Effector CD8-positive, alpha-beta T cell (primary cell): ENCODE measurements around the gene KCNA10.
"Not testable (repeated sequence)": the region's sequence is repeated elsewhere in the genome, so short reads cannot be mapped to it uniquely, and the experiment has no call there.

ENCODE experiments used
- DNase-seq: peaks from one replicate; lab custom pipeline; 2025; lab: John Stamatoyannopoulos, UW

KCNA10 gene

DNA sequence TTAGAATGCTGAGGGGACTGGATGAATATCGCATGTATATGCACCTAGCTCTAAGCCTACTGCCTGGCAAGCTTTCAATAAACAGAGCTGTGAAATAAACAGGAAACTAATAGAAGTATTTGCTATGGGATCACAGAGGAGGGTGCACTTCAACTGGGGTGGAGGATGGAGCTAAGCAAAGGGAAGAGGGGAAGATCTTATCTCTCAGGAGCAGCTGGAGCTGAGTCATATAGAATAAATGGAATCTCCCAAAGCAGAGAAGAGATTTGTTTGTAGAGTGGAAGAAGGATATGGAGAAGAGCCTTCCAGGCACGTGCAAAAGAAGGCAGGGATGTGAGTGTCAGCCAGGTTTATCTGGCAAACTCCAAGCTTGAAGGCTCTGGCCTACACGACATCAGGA, 17.0 kb upstream of the KCNA10 start:
- no peak for DNase-seq

DNA sequence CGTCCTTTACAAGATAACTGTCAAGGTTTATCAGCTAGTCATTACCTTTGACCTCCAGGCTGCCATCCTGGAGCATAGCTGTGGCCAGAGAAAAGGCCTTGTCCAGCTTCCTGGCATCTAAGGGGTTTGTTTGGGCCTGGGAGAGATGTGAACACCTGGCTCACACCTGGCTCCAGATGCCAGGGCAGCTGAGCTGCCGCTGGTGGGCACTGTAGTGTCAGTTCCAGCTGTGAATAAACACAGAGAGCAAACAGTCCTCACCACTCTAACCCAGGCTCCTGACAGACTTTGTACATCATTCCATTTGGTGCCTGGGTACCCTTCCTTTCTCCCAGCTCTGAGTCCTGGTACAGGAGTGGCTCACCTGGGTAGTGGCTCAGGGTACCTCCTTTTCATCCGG, 14.3 kb upstream of the KCNA10 start:
- no peak for DNase-seq

DNA sequence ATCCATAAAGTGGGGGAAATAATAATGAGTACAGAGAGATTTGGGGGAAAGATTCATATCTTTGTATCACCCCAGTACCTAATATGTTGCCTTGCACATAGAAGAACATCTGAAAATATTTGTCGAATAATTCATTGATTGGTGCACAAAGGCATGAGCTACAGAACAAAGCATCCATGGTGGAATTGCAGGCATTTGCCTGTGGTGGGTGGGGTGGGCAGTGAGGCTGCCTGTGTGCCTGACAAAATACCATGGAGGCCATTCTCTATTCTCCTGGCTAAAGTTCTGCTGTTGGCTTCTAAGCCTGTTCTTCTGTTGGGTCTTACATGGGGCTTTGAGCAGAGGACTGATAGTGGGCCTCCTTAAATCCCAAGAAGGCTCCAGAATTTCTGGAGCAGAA, 10.0 kb upstream of the KCNA10 start:
- no peak for DNase-seq

DNA sequence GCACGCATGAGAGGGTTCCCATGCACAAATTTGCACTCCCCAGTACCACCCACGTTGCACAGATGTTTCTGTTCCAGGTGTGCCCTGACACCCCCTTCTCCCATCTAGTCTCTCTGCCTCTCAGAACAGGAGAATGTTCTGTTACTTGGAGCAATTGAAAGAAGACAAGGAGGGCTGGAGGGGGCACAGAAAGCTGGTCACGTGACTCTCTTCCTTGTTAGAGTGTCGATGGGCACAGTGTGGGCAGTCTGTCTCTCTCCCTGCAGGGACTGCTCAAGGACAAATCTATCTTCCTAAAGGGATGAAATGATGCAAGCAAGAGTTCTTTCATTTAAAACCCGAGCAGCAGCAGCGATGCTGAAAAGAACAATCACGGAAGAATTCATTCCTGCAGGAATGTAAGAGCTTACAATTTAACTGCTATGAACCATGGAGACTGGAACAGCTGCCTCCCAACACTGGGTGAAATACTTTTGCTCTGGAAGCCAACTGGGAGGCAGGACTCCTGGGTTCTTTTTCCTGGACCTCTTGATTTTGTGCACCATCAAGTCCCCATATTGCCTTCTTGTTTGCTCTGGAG, 7.3 kb upstream of the KCNA10 start:
- no peak for DNase-seq

DNA sequence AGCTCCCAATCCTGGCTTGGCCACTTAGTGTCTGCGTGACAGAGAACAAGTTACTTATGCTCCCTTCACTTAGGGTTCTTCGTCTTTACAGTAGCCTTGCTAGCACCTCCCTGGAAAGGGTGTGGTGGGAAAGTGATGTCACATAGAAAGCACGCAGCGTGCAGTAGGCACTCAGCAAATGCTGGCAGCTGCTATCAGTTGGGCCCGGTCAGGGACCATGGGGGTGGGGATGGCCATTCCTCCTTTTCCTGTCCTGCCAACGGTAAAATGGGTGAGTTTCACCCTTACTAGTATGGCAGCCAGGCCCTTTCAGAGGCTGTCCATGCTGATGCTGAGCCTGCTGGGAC, 6.2 kb upstream of the KCNA10 start:
- DNase-seq: no peak

DNA sequence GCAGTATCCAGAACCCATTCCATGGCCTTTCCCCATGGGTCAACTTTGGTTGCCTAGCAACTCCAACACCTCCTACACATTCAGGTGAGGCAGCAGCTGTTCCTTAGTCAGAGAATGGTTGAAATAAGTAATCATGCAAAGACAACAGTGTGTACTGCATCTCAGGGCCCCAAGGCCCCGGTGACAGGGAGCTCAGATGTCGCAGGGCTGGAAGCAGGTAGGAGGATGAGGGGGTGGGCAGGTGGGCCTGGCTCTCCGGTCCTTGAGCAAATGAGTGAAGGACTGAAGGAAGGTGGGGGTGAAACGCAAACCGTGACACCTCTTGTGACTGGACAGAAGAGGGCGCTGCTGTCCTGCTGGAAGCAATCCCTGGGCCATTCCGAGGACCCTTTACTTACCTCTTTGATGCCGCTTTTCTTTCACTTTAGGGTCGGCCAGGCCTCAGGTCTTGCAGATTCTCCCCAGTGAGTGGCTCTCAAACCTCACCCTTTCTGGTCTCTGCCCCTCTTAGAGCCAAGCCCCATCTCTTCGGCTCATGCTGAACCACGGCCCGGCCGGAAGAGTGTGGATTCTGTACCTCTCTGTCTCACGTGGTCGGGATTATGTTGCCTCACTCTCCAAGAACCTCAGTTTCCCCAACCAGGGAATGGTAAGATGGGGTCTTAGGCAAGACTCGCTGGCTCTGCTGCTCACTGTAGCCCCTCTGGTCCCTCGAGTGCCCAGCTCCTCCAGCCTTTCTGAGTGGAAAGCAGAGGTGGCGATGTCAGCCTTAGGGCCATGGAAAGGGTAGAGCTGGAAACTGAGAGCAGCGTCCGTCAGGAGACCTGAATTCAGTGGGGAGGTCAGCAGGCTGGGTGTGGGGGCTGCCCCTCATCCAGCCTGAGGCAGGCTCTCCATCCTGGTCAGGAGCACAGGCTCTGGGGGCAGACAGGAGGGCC, 5.6 kb upstream of the KCNA10 start:
- DNase-seq: peak; percentile 19

DNA sequence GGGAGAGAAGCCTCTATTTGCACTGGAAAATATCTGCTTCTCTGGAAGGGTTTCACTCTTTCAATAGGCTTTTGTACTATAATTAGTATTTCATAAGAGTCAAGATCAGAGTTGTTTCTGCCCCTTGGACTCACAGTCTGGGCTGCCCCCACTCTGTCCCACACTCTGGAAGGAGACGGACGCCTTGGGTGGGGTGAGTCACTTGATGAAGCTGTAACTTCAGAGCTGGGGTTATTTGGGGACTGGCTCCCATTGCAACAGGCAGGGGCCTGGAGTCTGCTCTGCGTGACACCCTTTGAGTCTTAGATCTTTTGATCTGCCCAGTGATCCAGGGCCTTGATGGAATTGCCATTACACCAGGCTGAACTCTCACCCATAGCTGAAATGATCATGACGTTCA, 4.0 kb upstream of the KCNA10 start:
- no peak for DNase-seq

DNA sequence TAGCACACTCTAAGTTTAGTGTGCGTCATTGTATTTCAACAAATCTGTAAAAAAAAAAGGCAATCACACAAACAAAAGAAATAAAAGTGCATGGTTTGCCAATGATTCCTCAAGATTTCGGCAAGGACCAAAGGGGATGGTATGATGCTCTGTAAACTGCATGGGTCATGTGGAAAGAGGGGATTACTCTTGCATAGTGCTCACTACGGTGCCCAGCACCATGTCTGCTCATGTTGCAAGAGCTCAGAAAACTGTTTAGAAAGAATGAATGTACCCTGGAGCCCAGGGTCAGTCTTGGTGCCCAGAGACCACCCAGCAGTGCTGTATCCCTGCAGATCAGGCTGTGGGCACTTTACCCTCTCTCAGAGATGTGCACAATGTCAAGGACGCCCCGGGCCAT, 3.6 kb upstream of the KCNA10 start:
- DNase-seq: no peak

DNA sequence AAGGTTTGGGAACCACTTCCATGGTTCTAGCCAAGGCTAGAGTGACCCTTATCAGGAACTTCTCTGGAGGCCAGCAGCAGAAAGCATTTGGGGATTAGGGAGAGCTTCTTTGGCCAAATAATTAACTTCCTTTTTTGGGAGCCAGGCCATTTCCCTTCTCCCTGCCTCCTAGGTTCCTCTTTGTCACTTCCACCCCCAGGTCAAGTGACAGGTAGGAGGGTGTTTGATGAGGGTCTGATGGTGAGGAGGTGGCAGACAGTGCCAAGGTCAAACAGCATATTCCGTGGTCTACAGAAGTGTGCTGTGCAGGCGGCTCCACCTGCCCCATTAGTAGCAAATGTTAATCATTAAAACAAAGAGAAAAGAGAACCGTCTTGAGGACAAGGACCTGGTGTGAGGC, 1.9 kb upstream of the KCNA10 start:
- no peak for DNase-seq

DNA sequence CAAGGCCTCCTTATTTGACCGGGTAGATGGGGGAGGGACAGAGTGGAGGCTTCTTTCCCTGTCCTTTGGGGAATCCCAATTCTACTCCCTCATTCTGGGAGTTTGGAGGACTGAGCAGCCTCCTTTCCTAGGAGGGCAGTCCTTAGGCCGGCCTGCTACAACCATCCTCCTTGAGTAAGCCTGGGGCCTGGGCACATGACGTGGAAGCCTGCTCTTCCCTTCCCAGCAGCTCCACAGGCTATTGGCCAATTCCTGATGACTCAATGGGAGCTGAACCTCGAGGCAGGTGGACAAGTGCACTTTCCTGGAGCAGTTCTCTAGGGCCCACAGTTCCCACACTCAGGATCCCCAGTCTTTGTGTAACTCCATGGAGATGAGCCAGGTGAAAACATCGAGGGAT, 3.1 kb downstream of the KCNA10 start:
- DNase-seq: no peak

DNA sequence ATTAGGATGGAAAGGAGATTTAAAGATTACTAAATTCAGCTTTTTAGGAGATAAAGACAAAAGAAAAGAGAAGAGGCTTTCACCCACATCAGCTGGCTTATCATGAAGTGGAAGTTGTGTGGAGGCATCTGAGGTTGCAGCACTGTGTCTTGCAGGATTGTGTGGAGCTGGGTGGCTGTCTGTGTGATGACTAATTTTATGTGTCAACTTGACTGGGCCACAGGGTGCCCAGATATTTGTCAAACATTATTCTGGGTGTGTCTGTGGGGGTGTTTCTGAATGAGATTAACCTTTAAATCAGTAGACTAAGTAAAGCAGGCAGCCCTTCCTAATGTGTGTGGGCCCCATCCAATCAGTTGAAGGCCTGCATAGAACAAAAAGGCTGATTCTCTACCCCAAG, 3.9 kb downstream of the KCNA10 start:
- DNase-seq: no peak

DNA sequence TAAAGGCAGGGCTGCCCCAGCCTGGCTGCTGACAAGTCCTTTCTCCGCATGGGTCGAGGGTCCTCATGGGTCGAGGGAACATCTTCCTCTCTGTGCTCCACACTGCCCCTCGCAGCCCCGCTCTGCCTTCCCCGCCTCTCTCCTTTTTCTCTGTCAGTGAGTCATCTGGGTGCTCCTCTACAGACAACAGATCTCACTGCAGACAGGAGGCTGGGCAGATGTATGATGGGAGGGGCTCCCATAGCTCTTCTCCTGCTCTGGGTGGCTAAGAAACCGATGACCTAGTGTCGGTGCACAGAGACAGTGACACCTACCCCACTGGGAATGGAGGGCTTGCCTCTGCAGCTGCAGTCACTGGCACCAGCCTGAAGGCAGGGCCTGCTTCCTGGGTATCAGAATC, 5.5 kb downstream of the KCNA10 start:
- no peak for DNase-seq

DNA sequence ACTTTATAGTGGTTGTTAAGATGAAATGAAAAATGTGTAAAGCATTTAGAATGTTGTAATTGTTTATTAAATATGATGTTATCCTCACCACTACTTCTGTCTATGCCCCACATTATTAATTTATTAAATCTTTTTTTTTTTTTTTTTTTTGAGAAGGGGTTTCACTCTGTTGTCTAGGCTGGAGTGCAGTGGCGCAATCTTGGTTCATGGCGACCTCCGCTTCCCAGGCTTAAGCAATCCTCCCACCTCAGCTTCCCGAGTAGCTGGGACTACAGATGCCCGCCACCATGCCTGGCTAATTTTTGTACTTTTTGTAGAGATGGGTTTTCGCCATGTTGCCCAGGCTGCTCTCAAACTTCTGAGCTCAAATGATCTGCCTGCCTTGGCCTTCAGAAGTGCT, 7.5 kb downstream of the KCNA10 start:
- no peak for DNase-seq

DNA sequence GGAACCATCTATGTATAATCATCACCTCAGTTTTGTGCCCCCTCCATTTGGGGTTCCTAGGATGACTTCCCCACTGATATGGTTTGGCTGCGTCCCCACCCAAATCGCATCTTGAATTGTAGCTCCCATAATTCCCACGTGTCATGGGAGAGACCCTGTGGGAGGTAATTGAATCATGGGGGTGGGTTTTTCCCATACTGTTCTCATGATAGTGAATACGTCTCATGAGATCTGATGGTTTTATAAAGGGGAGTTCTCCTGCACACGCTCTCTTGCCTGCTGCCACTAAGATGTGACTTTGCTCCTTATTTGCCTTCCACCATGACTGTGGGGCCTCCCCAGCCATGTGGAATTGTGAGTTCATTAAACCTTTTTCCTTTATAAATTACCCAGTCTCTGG, 8.1 kb downstream of the KCNA10 start:
- DNase-seq: not testable (repeated sequence)

DNA sequence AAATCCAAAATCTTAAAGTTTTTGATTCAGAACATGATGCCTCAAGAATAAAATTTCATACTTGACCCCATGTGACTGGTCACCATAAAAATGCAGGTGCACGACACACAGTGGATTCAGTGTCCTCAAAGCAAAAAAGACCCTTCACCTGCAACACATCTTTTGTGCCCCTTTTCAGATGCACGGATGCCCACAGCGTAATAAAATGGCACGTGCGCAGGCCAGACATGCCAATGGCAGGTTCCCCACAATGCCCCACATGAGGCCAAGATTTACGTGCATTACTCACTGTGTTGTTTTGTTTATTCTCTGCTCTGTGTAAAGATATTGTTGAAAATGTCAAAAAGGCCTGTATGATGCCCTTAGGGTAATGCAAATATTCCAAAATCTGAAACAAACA, 9.3 kb downstream of the KCNA10 start:
- no peak for DNase-seq

DNA sequence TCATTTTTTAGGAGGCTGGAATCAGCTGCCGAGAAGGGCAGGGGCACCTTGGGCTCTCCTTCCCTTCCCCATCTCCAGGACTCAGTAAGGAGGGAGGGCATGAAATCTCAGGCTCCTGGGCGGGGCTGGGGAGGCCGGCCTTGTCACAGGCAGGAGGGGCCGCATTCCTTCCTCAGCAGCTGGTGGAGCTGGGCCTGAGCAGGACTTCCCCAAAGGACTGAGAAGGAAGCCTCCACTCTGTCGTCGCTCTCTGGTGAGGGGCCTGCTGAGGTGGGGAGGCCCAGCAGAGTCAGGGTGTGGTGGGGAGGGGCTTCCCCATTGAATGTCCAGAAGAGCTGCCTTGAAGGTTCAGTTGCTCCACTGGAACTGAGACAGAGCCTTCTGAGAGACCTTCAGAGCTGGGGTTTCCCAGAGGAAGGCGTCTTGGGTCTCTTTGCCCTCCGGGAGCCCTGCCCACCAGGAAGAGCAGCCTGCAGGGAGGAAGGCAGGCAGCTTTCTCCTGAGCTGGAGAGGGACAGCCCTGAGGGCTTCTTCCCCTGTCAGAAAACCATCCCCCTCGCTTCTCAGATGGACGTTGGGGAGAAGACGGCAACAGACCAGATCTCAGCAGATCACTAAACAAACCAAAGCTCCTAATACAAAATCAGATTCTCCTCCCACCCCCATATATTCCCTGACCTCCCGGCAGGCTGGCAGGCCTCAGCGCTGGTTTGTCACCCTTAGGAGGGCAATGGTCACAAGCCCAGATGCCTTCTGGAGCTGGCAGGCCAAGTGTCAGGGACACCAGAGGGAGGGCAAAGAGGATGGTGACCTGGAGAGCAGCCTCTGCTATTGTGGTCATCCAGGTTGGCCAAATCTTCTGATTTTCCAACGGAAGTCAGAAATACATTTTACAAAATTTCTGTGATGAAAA, 10.7 kb downstream of the KCNA10 start:
- no peak for DNase-seq

DNA sequence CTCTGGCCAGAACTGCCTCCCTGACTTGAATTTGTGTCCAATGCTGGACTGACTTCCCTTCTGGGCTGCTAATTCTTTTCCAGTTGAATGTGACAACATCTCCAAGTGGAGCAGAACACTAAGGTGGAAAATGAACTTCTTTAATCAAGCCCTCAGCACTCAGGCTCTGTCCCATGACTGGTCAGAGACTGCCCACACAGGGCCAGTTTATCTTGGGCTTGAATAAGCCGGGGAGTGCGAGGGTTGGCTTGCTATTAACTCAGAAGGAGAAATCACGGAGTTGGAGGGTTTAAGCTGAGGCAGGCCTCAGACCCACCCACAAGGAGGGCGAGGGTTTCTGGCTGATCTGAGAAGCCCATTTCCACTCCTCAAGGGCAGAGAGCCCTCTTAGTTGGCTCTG, 12.4 kb downstream of the KCNA10 start:
- DNase-seq: no peak

DNA sequence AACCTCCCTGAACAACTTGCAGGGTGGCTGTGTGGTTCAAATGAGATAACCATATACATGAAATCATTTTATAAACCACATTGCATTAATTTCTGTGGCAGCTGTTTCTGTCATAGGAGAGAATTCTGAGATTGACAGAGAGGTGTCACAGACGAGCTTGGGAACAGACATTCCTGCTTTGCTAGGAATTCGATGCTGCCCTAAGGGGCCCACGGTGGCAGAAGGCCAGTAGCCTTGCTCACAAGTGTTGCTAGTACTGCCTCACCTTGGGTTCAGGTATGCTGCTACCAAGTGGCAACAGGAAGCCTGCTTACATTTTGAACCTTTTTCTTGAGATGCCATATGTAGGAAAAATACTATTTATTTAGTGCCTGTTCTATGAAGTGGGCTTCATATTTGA, 13.4 kb downstream of the KCNA10 start:
- DNase-seq: no peak

DNA sequence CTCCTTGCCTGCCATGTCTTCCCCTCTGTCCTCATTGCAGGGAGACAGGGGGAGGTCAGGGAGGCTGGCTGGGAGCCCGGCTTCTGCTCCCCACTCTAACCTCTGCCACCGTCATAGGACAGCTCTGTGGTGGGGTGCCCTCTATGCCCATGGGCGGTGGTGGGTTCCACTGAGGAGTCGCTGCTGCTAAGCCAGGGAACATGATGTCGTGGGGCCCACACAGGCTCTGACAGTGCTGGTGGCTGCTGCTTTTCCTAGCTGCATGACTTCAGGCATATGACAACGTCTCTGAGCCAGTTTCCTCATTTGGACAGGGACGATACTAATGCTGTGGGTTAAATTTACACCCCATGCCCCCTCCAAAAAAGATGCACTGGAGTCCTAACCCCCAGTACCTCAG, 14.7 kb downstream of the KCNA10 start:
- DNase-seq: no peak

DNA sequence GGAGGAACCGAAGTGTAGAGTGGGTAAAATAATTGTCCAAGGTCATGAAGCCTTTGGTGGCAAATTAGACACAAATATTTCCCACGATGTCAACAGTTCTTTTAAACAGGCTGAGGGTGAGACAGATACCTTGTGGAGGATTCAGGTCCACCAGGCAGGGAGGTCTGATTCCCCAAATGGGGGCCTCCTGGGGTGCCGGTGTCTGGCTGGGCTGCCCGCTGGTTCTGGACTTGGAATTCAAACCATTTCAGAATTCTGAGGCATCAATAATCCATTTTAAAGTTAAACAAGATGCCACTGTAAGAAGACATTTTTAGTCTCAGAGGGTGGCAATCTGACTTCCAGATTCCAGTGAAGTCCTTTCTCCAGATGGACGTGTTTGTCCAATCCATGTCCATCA, 15.5 kb downstream of the KCNA10 start:
- DNase-seq: no peak

DNA sequence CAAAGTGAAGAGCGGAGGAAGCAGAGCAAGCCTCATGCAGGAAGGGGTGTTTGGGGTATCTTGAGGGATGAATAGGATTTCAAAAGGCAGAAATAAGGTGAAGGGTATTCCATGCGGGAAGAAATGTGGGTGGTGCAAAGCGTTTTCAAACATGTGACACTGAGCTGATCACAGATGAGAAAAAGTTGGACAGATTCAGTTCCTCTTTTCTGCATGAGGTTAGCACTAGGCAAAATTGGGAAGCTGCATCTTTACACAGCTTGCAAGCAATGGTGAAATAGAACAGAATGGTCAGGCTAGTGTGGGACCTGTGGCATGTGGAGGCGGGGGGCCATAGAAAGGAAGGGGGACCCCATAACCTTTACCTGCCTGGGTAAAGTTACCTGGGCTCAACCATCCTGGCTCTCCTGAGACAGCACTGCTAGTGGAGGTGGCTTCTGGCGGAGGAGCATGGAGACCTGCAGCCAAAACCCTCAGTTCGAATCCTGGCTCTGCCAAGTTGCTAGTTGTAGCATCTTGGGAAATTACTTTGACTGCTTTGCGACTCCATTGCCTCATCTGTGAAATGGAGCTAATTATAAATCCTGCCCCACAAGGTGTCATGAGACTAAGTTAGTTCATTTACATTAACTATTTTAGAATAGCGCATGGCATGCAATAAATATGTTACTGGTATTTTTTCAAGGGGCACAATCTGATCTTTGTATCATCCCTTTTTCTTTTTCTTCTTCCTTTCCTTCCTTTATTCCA, 16.4 kb downstream of the KCNA10 start:
- DNase-seq: no peak
